Bronchial epithelial cell (primary cell): Measurements from ENCODE around the gene OBP2B. TPM values are rescaled to one million over a fixed set of nuclear protein-coding genes. Genes with fewer than 3 reads are reported as not detected.

Source experiments
- DNase-seq: peaks from one replicate; pipeline ENCODE4 v3.0.0-alpha.2; 2010; ENCODE audit warnings: low read depth
- FAIRE-seq: peaks from 2 replicates; lab custom pipeline; 2011; peaks lifted over from hg19 to GRCh38; lab: Jason Lieb, UNC
- H3K27me3 ChIP-seq: 2 replicates; pipeline ENCODE4 v1.5.1; 2011; ENCODE audit warnings: low read length; ENCODE audit not compliant: control insufficient read depth, insufficient read depth
- H3K36me3 ChIP-seq: 2 replicates; pipeline ENCODE4 v1.5.1; 2011; ENCODE audit warnings: low read length; ENCODE audit not compliant: control insufficient read depth, insufficient read depth
- H3K4me3 ChIP-seq: 2 replicates; pipeline ENCODE4 v1.5.1; 2011; ENCODE audit warnings: mild to moderate bottlenecking, low read depth, low read length, control low read depth
- CTCF ChIP-seq: IDR thresholded peaks from 2 replicates; pipeline ENCODE4 v1.5.1; 2011; ENCODE audit warnings: mild to moderate bottlenecking, moderate library complexity, low read length, control low read depth, inconsistent platforms; ENCODE audit not compliant: insufficient read depth, severe bottlenecking
- total RNA-seq: library from RNA; depleted of rRNA; stranded (reverse); fragments of >200 nt; gene quantifications from 2 replicates; pipeline ENCODE4 v1.2.1, GENCODE V29; 2014

The OBP2B gene
- total RNA-seq, 1 donor from 2014 or later: not detected

GRCh38 chr9:133188006-133188842 is 20.8 kb downstream of the OBP2B start:
- FAIRE-seq (no peak), DNase-seq (peak; percentile 18)
- H3K27me3 ChIP-seq: peaks cover 2% of the 10 kb centered on the region
- H3K36me3 ChIP-seq: no peaks in the 10 kb centered on the region
- peak; percentile 22 for TF ChIP-seq CTCF
- H3K4me3 ChIP-seq: no peak overlapping the region

GRCh38 chr9:133187561-133188005 is 21.5 kb downstream of the OBP2B start:
- no peak for FAIRE-seq
- TF ChIP-seq CTCF: no peak

GRCh38 chr9:133186736-133187135 is 22.3 kb downstream of the OBP2B start:
- no peaks in the 10 kb centered on the region for H3K36me3 ChIP-seq
- H3K27me3 ChIP-seq: peaks cover 2% of the 10 kb centered on the region
- no peak for DNase-seq
- H3K4me3 ChIP-seq: no peak overlapping the region
- no peak for FAIRE-seq
- TF ChIP-seq CTCF: no peak

More at GRCh38 chr9:133187561-133188005, 21.5 kb downstream of the OBP2B start:
- DNase-seq: no peak
- Histone ChIP-seq H3K27me3 (peaks cover 2% of the 10 kb centered on the region), H3K4me3 (no peak overlapping the region), H3K36me3 (no peaks in the 10 kb centered on the region)

GRCh38 chr9:133184971-133185370 is 24.1 kb downstream of the OBP2B start:
- H3K27me3 ChIP-seq: peaks cover 2% of the 10 kb centered on the region
- TF ChIP-seq CTCF: peak; percentile 72
- no peaks in the 10 kb centered on the region for H3K36me3 ChIP-seq
- FAIRE-seq (no peak), DNase-seq (peak; percentile 62)
- no peak overlapping the region for H3K4me3 ChIP-seq

GRCh38 chr9:133182151-133182550 is 26.9 kb downstream of the OBP2B start:
- DNase-seq (no peak), FAIRE-seq (no peak)
- Histone ChIP-seq H3K36me3 (no peaks in the 10 kb centered on the region), H3K4me3 (no peak overlapping the region), H3K27me3 (no peaks in the 10 kb centered on the region)
- TF ChIP-seq CTCF: no peak
